ENCODE measurements around the gene EIF1. TPM values are rescaled to one million over a fixed set of nuclear protein-coding genes. Genes with fewer than 3 reads are reported as not detected.
A peak's percentile ranks its signal among the peaks of the same experiment; 100 is the strongest.

The EIF1 gene
- total RNA-seq, 1 experiment from 2014 or later = 481 TPM

DNA sequence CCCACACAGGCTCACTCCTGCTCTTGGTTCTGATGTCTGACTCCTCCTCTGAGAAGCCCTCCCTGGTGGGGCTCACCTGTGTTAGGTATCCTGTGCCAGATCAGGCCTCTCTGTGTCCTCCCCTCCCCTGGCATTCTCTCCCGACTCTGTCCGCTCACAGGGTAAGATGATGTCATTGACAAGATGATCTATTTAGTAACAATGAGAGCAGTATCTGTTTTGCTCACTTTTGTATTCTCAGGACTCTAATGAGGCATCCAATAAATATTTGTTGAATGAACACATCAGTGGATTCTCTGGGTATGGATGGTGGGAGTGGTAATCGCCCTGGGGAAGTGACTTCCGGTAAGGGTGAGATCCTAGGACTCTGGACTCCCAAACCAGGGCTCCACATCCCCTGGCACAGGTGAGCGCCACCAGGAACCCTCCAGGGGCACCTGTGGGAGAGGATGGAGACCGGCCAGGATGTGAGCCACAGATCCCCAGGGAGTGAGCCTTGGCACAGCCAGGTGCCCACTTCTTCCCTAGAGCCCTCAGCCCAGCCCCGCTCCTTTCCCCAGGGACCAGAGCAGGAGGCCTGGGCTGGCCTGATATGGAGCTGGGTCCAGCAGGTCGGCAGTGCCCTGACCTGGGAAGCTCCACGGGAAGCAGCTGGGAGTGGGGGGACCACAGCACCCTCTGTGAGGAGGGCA is 51.1 kb downstream of the EIF1 start:
- Mint-ChIP-seq H3K4me3 (no peak overlapping the region), H3K36me3 (no peaks in the 10 kb centered on the region), H3K9me3 (no peaks in the 10 kb centered on the region), H3K27ac (no peak overlapping the region), H3K27me3 (ENCODE audit: low read depth) (peaks cover 32% of the 10 kb centered on the region), H3K4me1 (peaks cover 20% of the 10 kb centered on the region)
- ChIA-PET POLR2A (no interaction called here), CTCF (interaction anchor here (0.6 to 2.1 kb wide), 4 partner anchors 47 to 1422 kb away, joined by 3 to 13 read pairs (median 6); partner anchors contain the start of genes JUP and P3H4)
- no peak for TF ChIP-seq HMGA2 (CRISPR knock-in tag; IDR thresholded peaks at IDR 0.05)
- TF ChIP-seq TCF7 (CRISPR knock-in tag; IDR thresholded peaks at IDR 0.05; ENCODE audit: low read depth) = no peak
- TF ChIP-seq TEAD1 (CRISPR knock-in tag; IDR thresholded peaks at IDR 0.05) = no peak
- TF ChIP-seq, protein P1, sequence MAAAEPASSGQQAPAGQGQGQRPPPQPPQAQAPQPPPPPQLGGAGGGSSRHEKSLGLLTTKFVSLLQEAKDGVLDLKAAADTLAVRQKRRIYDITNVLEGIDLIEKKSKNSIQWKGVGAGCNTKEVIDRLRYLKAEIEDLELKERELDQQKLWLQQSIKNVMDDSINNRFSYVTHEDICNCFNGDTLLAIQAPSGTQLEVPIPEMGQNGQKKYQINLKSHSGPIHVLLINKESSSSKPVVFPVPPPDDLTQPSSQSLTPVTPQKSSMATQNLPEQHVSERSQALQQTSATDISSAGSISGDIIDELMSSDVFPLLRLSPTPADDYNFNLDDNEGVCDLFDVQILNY (CRISPR knock-in tag; IDR thresholded peaks at IDR 0.05) = no peak
- TF ChIP-seq TP53 (CRISPR knock-in tag; IDR thresholded peaks at IDR 0.05) = no peak
- no peak for TF ChIP-seq SMAD3 (CRISPR knock-in tag; IDR thresholded peaks at IDR 0.05; ENCODE audit: borderline replicate concordance)
- TF ChIP-seq, protein P2, sequence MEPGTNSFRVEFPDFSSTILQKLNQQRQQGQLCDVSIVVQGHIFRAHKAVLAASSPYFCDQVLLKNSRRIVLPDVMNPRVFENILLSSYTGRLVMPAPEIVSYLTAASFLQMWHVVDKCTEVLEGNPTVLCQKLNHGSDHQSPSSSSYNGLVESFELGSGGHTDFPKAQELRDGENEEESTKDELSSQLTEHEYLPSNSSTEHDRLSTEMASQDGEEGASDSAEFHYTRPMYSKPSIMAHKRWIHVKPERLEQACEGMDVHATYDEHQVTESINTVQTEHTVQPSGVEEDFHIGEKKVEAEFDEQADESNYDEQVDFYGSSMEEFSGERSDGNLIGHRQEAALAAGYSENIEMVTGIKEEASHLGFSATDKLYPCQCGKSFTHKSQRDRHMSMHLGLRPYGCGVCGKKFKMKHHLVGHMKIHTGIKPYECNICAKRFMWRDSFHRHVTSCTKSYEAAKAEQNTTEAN (CRISPR knock-in tag; IDR thresholded peaks at IDR 0.05) = no peak
- ATAC-seq = no peak
- DNase-seq (ENCODE audit: low spot score) = no peak

- POLR2A ChIA-PET = no interaction called here
- H3K27ac Mint-ChIP-seq = no peak overlapping the region
- no peak for DNase-seq (ENCODE audit: low spot score)
Measured at GRCh38 chr17:41740506-41740905, 51.8 kb downstream of the EIF1 start.

DNA sequence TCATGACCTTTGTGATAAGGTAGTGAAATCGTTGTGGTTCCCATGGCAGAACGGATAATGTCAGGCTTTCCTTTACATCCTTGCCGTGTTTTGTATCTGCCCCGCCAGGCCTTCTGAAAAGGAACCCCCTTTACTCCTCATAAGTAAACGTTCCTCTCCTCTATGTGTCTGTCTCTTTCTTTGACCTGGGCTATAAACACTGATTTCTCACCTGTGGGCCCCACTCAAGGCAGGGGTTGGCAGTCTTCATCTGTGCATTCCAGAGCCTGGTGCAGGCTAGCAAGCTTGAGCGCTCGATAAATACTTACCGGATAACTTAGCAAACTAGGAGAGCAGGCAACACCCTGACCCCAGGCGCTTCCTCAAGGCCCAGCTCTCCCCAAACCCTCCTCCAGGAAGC is 53.0 kb downstream of the EIF1 start:
- Mint-ChIP-seq H3K36me3 (no peaks in the 10 kb centered on the region), H3K27me3 (ENCODE audit: low read depth) (peaks cover 13% of the 10 kb centered on the region), H3K4me3 (no peak overlapping the region), H3K4me1 (peaks cover 18% of the 10 kb centered on the region), H3K9me3 (no peaks in the 10 kb centered on the region), H3K27ac (no peak overlapping the region; the same call in 1 of the 2 replicates)
- TF ChIP-seq, protein P3, sequence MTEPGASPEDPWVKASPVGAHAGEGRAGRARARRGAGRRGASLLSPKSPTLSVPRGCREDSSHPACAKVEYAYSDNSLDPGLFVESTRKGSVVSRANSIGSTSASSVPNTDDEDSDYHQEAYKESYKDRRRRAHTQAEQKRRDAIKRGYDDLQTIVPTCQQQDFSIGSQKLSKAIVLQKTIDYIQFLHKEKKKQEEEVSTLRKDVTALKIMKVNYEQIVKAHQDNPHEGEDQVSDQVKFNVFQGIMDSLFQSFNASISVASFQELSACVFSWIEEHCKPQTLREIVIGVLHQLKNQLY (CRISPR knock-in tag; IDR thresholded peaks at IDR 0.05) = no peak
- TF ChIP-seq, protein P4, sequence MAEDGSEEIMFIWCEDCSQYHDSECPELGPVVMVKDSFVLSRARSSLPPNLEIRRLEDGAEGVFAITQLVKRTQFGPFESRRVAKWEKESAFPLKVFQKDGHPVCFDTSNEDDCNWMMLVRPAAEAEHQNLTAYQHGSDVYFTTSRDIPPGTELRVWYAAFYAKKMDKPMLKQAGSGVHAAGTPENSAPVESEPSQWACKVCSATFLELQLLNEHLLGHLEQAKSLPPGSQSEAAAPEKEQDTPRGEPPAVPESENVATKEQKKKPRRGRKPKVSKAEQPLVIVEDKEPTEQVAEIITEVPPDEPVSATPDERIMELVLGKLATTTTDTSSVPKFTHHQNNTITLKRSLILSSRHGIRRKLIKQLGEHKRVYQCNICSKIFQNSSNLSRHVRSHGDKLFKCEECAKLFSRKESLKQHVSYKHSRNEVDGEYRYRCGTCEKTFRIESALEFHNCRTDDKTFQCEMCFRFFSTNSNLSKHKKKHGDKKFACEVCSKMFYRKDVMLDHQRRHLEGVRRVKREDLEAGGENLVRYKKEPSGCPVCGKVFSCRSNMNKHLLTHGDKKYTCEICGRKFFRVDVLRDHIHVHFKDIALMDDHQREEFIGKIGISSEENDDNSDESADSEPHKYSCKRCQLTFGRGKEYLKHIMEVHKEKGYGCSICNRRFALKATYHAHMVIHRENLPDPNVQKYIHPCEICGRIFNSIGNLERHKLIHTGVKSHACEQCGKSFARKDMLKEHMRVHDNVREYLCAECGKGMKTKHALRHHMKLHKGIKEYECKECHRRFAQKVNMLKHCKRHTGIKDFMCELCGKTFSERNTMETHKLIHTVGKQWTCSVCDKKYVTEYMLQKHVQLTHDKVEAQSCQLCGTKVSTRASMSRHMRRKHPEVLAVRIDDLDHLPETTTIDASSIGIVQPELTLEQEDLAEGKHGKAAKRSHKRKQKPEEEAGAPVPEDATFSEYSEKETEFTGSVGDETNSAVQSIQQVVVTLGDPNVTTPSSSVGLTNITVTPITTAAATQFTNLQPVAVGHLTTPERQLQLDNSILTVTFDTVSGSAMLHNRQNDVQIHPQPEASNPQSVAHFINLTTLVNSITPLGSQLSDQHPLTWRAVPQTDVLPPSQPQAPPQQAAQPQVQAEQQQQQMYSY (CRISPR knock-in tag; IDR thresholded peaks at IDR 0.05) = peak; percentile 47
- ChIA-PET CTCF (interaction anchor here (0.6 to 2.4 kb wide), 4 partner anchors 44 to 69 kb away, joined by 3 to 13 read pairs (median 8); partner anchors contain the start of genes JUP and P3H4), POLR2A (no interaction called here)
- ATAC-seq (no peak), DNase-seq (ENCODE audit: low spot score) (no peak)

More at GRCh38 chr17:41740506-41740905, 51.8 kb downstream of the EIF1 start:
- Mint-ChIP-seq H3K4me3 (no peak overlapping the region), H3K36me3 (no peaks in the 10 kb centered on the region), H3K27me3 (ENCODE audit: low read depth) (peaks cover 25% of the 10 kb centered on the region), H3K9me3 (no peaks in the 10 kb centered on the region), H3K4me1 (peaks cover 18% of the 10 kb centered on the region)
- TF ChIP-seq SMAD4 (CRISPR knock-in tag; IDR thresholded peaks at IDR 0.05) = no peak
- TF ChIP-seq IRF1 (CRISPR knock-in tag; IDR thresholded peaks at IDR 0.05) = no peak
- CTCF ChIA-PET = interaction anchor here (0.5 to 2.1 kb wide), 4 partner anchors 46 to 176 kb away, joined by 3 to 13 read pairs (median 6); partner anchors contain the start of genes JUP and P3H4
- ATAC-seq = no peak

Other genes starting within 250 kb of the EIF1 start
- not detected in 3 replicates for gene KRT38, start 247.9 kb upstream of the EIF1 start, total RNA-seq (2021)
- gene KRT32, start 221.5 kb upstream of the EIF1 start, total RNA-seq (2021) = not detected in 3 replicates
- not detected in 3 replicates for gene KRT35, start 207.7 kb upstream of the EIF1 start, total RNA-seq (2021)
- gene KRT36, start 199.0 kb upstream of the EIF1 start, total RNA-seq (2021) = not detected in 3 replicates
- gene KRT13, start 183.3 kb upstream of the EIF1 start, total RNA-seq (2021) = not detected in 3 replicates
- 0.34 to 0.55 TPM (median 0.37 TPM) in 3 replicates for gene KRT15, start 170.0 kb upstream of the EIF1 start, total RNA-seq (2021)
- 110 to 130 TPM (median 124 TPM) in 3 replicates for gene KRT19, start 160.6 kb upstream of the EIF1 start, total RNA-seq (2021)
- gene KRT9, start 116.8 kb upstream of the EIF1 start, total RNA-seq (2021) = not detected in 3 replicates
- not detected in 3 replicates for gene KRT14, start 102.0 kb upstream of the EIF1 start, total RNA-seq (2021)
- not detected in 3 replicates for gene KRT16, start 76.1 kb upstream of the EIF1 start, total RNA-seq (2021)
- 0.53 to 1.5 TPM (median 0.92 TPM) in 3 replicates for gene KRT17, start 64.3 kb upstream of the EIF1 start, total RNA-seq (2021)
- not detected in 3 replicates for gene GAST, start 23.4 kb downstream of the EIF1 start, total RNA-seq (2021)
- 4.4 to 5.0 TPM (median 4.4 TPM) in 3 replicates for gene HAP1, start 45.8 kb downstream of the EIF1 start, total RNA-seq (2021)
- gene JUP, start 97.8 kb downstream of the EIF1 start, total RNA-seq (2021) = 93.5 to 103 TPM (median 100 TPM) in 3 replicates
- gene P3H4, start 123.1 kb downstream of the EIF1 start, total RNA-seq (2021) = 32.1 to 34.6 TPM (median 33.5 TPM) in 3 replicates
- gene FKBP10, start 124.1 kb downstream of the EIF1 start, total RNA-seq (2021) = 227 to 243 TPM (median 232 TPM) in 3 replicates
- gene NT5C3B, start 147.3 kb downstream of the EIF1 start, total RNA-seq (2021) = 58.1 to 62.9 TPM (median 59.4 TPM) in 3 replicates
- 0.14 to 0.35 TPM (median 0.14 TPM) in 3 replicates for gene KLHL10, start 148.9 kb downstream of the EIF1 start, total RNA-seq (2021)
- gene KLHL11, start 176.5 kb downstream of the EIF1 start, total RNA-seq (2021) = 13.4 to 15.0 TPM (median 14.7 TPM) in 3 replicates
- gene ACLY, start 230.1 kb downstream of the EIF1 start, total RNA-seq (2021) = 312 to 350 TPM (median 316 TPM) in 3 replicates
- gene ODAD4, start 241.7 kb downstream of the EIF1 start, total RNA-seq (2021) = 1.2 to 2.1 TPM (median 1.9 TPM) in 3 replicates

All from WTC11 (cell line).